T follicular helper cell (primary cell): ENCODE results near the gene MMP17.
"Not testable (repeated sequence)": the region's sequence is repeated elsewhere in the genome, so short reads cannot be mapped to it uniquely, and the experiment has no call there.

Experiments
- DNase-seq: peaks from one replicate; pipeline ENCODE4 v3.0.0-alpha.2; 2020; ENCODE audit warnings: low read depth

Gene MMP17

DNA sequence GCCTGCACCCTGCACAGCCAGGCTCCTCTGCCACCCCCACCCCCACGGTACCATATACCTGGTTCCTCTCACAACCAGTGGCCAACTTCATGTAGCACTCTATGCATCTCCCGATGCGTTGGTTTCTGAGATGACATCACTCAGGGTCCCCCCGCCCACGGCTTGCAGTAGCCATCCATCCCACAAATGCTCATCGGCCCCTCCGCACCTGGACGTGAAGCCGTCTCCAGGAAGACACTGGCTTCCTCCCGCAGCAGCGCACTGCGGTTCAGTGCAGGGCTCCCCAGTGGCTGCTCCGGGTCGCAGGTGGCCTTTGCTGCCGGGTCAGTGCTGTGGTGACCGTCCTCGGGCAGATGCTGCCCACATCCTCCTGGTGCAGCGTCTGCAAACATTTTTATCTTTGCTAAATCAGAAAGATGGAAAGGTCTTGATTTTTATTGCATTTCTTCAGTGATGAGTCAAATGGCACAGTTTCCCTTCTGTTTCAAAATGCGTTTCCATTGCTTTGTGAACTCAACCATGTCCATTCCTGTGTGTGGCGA is 27.5 kb upstream of the MMP17 start:
- no peak for DNase-seq

DNA sequence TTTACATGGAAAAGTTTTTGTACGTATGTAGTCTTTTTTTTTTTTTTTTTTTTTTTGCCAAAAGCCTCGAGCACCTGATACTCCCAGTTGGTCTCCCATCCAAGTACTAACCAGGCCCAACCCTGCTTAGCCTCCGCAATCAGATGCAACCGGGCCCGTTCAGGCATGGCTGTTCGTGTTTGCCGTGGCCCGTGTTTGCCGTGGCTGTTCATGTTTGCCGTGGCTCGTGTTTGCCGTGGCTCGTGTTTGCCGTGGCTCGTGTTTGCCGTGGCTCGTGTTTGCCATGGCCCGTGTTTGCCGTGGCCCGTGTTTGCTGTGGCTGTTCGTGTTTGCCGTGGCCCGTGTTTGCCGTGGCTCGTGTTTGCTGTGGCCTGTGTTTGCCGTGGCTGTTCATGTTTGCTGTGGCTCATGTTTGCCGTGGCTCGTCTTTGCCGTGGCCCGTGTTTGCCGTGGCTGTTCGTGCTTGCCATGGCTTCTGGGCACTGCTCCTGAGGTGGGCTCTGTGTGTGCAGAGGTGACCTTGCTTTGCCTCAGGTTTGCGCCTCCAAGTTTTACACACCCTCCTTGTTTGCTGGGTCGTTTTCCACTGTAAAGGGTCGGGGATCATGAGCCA is 26.8 kb upstream of the MMP17 start:
- DNase-seq, result no peak

GRCh38 chr12:131803961-131804521 is 24.2 kb upstream of the MMP17 start:
- DNase-seq, result no peak

- DNase-seq, result no peak
These were observed 22.8 kb upstream of the MMP17 start for GRCh38 chr12:131805421-131805820.

- DNase-seq, result no peak
These were observed 21.5 kb upstream of the MMP17 start for GRCh38 chr12:131806674-131807073.

- DNase-seq, result no peak
These were observed 19.3 kb upstream of the MMP17 start for GRCh38 chr12:131808744-131809371.

GRCh38 chr12:131809476-131810254 is 18.5 kb upstream of the MMP17 start:
- not testable (repeated sequence) for DNase-seq

DNA sequence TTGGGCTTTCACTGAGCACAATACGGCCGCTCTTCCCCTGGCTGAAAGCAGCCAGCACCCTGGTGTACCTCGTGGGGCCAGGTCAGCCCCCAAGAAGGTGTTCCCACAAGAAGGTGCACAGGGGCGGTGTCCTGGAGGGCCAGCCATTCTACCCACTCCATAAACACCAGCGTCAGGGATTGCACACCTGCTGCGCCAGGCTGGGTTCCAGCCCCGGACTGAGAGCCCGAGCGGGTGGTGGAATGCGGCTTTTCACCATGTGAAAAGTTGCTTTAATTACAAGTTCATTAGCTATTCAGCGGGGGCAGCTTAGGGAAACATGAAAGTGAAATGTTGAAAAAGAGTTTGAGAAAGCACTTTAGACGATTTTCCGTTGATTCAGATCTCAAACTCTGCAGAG is 17.5 kb upstream of the MMP17 start:
- no peak for DNase-seq

GRCh38 chr12:131815131-131815530 is 13.1 kb upstream of the MMP17 start:
- no peak for DNase-seq

DNA sequence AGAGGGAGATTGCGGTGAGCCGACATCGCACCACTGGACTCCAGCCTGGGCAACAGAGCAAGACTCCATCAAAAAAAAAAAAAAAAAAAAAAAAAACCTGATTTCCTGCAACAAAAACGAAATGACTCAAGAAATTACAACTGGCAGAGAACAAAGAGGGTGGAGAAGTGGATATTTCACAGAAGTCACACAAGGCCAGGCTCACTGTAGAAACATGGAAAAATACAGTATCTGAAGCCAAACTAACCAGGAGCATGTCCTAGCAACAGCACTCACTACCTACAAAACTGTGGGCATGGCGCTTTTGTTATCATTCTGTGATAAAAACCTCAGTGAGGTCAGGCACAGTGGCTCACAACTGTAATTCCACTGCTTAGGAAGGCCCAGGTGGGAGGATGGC is 11.7 kb upstream of the MMP17 start:
- DNase-seq, result no peak

- DNase-seq, result no peak
These were observed 11.0 kb upstream of the MMP17 start for GRCh38 chr12:131817241-131817640.

DNA sequence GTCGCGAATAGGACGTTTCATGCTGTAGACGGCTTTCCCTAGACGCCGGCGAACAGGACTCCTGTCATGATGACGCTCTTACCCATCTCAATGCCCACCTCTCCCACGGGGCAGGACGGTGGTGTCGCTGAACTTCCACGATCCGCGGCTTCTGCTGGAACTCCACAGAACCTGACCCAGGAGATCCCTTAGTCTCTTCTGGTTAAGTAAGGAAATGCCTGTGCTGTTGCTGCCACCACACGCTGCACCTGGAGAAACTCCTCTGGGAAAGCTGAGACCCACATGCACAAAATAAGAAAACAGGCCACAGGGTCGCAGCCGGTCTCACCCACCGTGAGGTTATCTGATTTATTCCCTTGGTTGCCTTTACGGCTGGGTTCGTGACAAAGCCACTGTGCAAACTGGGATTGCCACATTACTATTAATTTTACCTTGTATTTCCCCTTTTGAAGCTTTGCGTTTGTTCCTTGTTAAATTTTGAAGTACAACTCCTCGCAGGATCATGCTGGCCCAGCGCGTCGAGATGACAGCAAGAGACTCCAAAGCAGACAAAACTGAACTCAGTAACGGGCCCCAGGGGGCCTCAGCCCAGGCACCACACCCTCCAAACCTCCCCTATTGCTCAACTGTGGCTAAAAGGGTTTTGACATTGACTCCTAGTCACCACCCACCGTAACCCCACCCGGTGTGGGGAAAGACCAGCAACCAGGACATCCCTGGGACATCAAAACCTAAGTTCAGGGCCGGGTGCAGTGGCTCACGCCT is 9.2 kb upstream of the MMP17 start:
- no peak for DNase-seq

DNA sequence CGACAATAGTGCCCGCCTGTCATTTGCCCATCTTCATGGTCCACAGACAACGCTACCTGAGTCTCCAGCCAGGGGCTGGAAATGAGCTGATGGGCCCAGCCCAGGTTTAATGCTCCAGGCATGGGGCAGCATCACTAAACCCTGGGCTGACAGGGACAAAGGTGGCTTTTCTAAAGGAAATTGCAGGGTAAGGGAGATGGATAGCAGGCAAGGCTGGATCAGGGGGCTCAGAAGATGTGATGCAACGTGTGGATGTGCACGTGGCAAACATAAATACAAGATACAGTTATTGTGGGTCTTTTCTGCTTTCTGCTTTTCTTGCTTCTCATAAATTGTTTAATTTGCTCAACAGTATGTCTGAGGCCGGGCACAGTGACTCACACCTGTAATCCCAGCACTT is 3.7 kb upstream of the MMP17 start:
- no peak for DNase-seq

DNA sequence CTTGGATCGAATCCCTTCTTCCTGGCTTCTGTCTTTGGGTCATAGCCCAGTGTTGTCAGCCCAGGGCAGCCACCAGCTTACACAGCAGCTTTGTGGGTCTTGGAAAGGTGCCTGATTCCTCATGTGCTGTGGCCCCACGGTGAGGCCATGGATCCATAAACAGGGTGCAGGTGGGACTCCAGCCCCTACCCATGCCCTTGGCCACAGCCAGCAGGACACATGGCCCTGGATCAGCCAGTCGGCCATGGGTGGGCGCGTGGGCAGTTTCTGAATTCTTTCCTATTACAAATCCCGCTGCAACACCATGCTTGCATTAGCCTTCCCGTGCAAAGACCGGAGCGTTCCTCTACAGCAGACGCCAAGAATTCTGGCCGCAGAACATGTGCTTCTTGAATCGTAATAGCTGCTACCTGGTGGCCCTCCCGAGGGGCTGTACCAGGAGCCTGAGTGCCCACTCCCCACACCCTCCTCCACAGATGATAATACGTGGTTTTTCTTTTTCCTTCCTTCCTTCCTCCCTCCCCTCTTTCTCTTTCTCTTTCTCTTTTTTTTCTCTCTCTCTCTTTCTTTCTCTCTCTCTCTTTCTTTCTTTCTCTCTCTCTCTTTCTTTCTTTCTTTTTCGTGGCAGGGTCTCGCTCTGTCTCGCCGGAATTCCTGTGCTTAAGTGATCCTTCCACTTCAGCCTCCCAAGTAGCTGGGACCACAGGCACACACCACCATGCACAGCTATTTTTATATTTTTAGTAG is 2.9 kb upstream of the MMP17 start:
- no peak for DNase-seq

DNA sequence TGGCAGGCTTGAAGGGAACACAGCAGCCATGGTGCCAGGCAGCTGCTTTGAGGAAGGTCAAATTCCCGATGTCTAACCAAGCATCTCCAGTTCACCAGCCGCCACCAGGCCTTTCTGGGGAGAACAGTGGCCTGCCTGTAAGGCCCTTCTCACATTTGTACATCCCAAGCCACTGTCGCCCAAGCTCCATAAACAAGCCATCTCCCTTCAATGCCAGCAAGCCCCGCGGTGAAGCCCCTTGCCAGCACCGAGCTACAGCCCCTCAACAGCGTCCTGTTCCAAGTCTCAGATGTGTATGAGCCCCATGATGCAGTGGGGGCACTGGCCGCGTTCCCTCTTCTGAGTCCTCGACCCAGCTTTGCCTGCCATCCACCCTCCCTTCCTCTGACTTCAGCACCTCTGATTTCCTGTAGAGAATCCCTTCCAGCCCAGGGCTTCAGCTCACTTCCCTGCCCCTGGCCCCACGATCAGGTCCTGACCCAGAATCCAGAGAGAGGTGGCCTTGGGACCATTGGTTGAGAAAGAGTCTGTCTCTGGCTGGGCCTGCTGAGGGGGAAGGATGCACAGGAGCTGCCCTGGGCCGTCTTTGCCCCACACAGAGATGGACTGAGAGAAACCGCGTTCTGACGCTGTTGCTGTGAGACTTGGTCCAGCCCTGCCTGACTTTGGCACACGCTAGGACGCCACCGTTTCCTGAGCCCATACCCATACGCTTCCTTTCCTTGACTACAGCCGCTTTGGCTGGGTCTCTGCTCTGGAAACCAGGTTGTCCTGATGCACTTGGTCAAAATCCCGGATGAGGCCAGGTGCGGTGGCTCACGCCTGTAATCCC is 1.9 kb upstream of the MMP17 start:
- DNase-seq, result no peak

- DNase-seq, result no peak
These were observed 620 bp downstream of the MMP17 start for GRCh38 chr12:131828671-131829355.

GRCh38 chr12:131829356-131829747 is 1.2 kb downstream of the MMP17 start:
- no peak for DNase-seq

DNA sequence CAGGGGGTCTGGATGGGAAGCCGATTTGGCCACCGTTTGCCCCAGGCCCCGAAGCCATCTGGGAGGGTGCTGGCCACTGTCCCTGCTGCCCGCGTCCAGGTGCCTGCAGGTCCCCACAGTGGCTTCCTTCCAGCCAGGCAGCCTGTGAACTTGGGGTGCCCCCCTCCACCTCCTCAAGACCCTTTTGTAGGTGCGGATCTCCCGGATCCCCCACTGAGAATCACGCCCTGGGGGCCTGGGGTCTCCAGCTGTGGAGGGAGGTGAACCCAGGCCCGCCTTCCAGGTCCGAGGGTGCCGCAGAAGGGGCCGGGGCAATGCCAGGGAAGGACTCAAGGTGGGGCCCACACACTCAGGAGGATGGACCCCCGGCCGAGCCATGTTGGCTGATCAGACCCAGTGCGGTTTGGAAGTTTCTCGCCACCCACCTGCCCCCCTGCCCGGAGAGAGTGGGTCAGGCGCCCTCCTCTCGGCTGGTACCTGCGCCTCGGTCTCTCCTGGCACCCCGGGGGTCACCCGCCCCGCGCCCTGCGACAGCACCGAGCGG is 1.7 kb downstream of the MMP17 start:
- no peak for DNase-seq

GRCh38 chr12:131830335-131830913 is 2.2 kb downstream of the MMP17 start:
- no peak for DNase-seq
